HG03095 (cell line): ENCODE measurements around the gene FRMD4A.
"Not testable (repeated sequence)": the region's sequence is repeated elsewhere in the genome, so short reads cannot be mapped to it uniquely, and the experiment has no call there.

Source experiments
- ATAC-seq: cut with Tn5 transposase; IDR thresholded peaks from one replicate; pipeline ENCODE4 v1.9.1; 2021; ENCODE audit warnings: moderate library complexity; ENCODE audit not compliant: unreplicated experiment

Gene FRMD4A

DNA sequence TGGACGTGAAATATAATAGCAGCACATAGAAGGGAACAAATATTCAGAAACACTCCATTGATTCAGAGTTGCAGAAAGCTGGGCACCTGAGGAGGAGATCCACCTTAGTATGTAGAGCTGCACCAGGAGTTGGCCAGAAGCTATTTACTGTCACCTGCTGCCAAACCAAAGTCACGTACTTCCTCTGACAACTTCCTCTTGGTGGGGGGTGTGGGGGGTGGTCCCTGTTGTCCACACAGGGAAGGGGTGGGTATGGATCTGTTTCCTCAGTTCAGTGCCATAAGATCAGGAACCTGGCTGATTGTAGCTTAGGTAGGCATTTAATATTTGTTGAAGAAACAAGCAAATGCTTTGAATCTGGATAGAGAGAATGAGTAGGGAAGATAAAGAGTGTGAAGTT is 264.6 kb downstream of the FRMD4A start:
- ATAC-seq: no peak

DNA sequence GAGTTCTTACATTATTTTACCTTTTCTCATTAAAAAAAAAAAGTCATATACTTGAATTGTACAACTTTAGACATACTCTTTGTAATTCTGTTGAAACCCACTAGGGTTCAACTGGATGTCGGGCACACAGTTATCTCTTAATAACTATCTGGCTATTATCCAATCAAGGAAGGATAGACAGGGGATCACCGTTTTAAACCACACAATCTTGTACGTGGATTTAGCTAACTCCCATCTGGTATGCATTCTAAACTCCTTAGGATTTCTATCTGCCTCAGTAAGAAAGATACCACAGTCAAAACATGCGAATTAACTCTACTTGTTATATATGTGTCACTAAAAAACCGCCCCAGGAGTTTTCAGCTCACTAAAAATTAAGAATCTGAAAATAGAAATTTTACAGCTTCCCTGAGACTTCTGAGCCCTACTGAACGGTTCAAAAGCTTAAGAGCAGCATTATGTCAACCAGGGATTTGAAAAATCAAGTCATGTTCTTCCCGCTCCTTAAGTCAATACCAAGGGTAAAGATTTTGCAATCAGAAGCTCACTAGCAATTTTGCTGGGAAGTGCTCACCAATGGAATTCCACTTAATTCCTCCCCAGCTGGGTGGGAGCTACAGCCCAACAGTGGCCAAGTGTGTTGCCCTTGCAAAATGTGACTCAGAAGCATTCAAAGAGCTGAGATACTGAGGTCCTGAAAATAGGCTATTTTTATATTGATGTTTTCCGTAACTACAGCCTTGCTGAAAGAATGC is 267.0 kb downstream of the FRMD4A start:
- ATAC-seq: no peak

DNA sequence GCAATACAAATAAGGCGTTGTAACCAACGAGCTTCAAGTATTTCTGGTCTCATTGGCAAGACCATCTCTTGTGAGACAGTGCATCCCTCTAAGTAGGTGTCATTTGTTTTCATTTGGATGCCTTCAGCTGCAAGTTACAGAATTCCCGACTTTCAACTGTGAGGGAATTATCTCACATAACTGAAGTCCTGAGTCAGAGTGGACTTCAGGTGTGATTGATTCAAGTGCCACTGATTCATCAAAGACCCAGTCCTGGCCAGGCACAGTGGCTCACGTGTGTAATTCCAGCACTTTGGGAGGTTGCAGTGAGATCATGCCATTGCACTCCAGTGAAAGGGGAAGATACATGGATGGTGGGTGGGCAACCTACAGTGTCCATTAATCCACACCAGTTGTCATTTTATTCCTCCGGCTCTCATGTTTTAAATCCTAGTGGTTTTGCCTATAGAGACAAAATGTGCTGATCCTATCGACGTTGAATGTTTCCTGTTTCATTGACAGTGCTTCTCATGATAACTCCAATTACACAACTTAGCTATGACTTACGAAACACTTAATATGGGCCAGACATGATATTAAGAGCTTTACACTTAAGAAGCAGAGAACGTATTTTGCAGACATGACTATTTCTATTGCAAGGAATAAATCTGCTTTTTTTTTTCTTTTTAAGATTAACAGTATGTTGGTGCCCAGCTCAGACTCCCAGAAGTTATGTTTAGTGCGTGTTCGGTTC is 268.0 kb downstream of the FRMD4A start:
- no peak for ATAC-seq

DNA sequence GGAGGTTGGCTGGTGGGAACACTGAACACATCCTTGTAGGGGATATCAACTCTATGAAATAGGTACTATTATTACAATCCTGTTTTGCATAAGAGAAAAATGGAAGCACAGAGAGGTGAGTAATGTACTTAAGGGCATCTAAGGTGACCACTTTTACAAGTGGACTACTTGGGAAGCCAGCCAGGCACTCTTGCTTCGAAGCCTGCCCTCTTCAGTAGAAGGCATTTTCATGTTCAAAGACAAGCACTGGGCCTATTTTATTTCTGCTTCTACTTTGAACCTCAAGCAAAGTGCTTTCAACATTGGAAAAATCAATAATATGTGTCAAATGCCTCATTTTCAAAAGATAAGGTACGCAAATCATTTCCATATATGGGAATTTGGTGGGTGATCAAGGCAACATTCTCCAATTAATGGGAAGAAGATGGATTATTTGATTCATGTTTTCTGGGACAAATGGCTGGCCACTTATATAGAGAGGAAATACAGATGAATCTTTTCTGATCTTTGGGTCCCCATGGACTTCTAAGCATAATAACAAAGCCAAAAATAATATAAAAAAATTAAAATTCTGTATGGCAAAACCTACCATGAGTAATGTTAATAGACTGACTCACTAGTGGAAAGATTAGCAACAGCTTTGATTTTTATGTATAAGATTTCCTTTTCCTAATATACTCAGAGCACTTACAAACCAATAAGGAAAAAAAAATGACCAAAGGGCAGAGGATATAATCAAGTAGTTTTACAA is 270.2 kb downstream of the FRMD4A start:
- no peak for ATAC-seq

DNA sequence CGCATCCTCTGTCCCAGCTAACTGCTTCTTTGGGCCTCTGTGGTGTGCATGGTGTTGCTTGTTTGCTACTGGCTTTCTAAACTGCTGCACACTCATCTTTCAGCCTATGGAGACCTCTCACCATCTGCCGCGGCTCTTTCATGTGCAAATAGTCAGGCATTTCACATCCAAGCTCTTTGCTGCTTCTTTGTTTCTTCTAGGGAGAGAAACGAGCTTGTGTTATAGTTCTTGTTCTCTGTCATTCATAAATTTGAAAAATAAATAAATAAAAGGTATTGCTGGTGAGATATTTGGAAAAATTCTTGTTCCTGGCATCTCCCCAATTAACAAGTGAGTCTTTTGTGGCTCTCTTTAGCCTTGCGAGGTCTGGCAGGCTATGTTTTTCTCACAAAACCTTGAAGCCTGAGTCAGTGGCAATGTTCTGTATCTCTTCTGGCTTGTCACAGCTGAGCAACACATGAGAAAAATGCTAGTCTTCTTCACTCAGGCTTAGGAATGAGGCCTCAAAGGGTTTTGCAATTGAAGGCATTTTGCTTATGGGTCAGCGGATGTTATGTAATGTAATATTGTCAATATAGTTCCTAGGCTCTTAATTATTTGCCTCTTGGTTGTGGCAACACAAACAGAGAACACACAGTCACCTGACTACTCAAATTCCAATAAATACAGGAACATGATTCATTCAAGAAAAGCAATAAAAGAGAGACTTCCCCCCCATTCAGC is 274.0 kb downstream of the FRMD4A start:
- no peak for ATAC-seq

DNA sequence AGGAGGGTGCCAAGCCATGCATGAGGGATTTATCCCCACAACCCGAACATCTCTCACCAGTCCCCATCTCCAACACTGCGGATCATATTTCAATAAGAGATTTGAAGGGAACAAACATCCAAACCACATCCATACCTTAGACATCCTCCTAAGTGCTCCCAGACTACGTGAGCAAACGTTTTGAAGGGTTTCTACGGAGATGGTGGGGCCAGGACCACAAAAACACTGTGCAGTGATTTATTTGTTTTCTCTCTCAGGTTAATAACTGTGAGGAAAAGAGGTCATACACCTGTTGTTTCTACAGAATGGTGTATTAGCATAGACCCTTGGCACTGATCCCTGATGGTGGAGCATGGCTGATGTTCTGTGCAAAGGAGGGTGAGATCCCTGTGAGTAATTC is 277.8 kb downstream of the FRMD4A start:
- no peak for ATAC-seq

DNA sequence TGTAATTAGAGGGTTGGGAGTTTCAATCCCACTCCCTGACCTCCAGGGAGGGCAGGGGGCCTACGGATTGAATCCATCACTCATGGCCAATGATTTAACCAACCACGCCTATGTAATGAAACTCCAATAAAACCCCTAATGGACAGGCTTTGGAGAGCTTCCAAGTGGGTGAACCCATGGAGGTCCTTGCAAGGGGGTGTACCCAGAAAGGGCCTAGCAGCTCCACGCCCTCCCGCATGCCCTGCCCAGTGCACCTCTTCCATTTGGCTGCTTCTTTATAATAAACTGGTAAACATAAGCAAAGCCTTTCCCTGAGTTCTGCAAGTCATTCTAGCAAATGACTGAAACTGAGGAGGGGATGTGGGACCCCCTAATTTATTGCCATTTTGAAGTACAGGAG is 280.1 kb downstream of the FRMD4A start:
- no peak for ATAC-seq

DNA sequence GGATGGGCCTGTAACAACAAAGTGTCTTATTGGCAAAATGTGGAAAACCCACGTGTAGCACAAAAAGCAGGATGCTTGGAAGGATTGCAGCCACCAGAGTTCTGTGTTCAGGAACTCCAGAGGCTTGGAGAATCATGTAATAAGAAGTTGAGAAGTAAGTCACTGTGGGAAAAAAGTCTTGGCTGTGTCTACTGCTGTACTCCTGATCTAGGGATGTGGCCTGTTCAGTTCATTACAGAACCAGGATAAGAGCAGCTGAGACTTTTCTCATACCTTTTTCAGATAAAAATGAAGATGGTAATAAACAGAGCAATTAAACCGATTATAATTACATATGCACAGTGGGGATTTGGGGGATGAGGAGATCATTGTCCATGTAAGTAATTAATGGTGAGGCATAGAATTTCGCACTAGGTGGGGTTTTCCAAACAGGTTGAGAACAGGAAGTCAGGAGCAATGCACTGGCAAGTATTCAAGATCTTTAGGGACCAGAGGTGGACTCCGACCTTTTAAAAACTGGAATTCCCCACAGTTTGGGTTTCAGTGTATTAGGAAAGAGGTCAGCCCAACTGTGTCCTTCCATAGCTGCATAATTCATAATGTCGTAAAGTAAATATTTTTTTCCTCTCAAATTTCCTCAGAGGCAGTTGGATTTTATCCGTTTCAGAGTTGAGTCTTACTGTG is 281.7 kb downstream of the FRMD4A start:
- no peak for ATAC-seq

DNA sequence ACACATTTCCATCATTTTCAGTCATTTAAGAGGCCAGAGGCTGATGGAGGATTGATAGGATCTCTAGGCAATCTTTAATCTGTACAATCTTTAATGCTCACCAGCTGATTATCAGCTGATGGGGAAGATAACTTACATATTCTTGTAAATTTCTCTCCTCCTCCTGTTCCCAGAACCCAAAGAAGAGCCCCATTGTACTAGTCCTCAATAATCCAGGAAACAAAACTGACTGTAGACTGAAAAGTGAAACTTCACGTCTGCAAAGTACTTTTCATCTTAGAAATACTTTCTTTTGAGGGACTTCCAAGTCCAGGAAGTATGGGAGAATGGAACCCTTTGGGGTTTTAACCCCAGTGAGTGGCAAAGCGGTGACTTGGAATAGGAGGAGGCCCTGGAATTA is 283.3 kb downstream of the FRMD4A start:
- ATAC-seq: no peak

DNA sequence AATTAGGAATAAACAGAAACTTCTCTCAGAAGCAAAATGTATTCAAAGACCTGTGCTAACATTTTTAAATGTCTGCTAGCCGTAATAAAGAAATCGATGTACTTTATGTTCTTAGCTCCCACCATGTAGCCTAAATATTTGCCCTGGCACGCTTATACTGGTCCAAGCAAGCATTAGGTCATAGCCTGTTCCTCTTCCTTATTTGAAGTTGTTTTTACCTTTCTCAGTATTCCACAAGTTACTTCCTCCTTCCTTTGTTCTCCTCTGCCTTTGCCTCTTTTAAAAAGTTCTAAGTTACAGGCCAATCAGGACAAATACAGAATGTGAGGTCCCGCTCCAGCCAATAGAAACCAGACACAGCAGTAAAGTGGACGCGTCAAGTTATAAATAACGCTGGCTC is 288.7 kb downstream of the FRMD4A start:
- ATAC-seq: not testable (repeated sequence)

DNA sequence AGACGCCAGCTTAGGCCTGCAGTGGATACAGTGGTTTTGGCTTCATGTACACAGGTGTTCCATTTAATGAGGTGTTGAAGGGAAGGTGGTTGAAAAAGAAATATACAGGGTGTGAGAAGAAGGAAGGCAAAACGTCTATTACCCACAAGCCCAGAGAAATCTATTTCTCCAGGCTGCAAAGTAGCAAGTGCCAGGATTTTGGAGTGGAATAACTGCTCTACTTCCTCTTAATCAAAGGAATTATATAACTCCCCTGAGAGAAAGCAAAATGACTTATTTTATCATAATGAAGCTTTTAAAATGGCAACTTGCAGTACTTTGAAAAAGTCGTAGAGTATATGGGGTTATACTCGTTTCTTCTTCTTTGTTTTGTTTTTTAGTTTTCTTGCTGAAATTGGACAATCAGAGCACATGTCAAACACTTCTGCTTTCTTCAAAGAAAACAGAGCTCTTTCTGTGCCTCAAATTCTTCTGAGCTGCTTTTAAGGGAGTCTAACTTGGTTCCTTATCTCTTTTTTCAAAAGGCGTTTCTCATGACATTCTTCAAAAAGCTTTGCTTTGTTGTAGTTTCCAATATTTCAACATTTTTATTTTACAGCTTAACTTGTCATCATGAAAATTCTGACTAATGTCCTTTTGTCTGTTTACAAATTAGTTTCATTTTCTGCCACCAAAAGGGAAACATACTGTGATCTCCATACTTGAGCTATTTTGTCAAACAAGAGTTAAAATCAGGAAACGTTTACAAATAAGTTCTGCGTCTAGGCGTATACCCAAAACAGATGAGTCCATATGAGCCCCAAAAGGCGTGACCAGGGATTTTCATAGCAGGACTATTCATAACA is 289.7 kb downstream of the FRMD4A start:
- no peak for ATAC-seq

DNA sequence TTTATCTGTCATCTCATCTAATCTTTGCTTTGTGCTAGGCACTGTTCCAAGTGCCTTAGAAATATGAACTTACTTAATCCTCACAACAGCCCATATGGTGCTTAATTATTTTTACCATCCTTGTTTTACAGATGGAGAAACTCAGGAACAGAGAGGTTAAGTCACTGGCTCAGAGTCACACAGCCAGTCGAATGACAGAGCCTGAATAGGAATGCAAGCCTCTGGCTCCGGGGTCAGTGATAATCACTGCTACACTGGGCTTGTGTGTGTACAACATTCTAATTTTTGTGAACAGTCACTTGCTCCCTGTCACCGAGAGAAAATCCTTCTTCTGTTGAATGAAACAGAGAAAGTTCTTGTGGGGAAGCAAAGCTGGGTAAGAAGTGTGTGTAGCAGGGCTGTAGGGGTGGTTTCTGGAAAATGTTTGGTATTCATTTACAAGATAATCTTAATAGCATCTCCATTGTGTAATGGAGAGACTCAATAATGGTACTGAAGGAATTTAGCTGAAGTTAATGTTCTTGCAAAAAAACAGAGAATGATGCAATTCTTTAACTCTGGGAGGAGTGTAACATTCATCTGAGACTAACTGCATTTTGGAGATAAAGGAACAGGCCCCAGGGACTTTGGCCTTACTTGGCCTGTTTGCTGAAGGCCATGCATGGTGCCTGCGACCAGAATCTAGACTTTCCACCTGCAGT is 290.6 kb downstream of the FRMD4A start:
- no peak for ATAC-seq

DNA sequence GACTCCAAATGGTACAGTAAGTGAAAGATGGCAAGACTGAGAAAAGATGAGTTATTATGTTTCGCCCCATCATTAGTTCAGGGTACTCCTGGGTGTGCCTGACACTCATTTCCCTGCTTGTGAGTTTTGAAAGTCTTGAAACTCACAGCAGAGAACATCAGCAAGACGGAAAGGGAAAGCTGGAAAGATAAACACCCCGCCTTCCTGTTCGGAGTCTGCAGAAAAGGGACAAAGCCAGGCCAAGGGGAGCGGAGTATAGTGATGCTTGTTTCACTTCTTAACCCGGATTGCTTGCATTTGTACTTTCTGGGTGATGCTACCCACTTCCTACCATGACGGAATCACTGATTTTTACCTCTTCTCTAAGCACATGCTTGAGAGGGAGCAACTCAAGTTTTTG is 294.5 kb downstream of the FRMD4A start:
- ATAC-seq: no peak

DNA sequence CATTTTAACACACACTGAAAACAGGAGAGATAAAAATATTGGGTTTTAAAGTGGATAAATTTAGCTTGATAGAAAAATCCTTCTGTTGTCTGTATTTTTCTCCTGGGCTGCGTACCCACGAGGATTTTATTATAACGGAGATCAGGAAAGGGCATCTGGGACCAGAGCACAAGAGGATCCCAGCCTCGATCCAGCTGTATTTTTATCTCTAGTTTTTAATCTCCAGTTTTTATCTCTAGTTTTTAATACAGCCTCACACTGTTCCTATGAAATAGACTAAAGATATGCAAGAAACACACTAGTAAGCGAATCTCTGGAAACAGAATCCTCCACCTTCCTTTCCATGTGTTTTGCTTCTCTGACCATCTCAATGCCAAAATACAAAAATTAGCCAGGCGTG is 295.2 kb downstream of the FRMD4A start:
- ATAC-seq: no peak

DNA sequence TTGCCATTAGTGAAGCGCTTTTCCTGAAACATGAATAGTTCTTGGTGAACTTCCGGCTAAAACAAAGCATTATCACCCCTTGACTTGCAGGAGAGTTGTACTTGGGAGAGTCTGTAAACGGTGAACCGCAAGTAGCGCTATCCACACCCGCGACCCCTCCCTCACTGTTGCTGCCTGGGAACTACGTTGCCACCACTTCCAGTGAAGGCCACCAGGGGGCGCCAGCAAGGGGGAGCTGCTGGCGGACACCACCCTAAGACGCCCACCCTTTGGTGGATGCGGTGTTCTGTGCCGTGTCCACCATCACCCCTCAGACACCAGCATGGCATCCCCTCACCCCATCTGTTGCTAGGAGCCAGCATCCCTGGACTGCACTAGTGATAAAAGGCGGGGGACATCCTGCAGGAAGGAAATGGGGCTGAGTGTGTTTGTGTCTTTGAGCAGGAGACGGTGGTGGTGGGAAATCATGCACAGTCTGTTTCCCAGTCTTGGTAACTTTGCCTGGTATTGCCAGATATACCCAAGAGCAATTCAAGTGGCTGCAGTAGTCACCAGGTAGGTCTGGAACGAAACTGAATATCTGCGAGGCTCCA is 298.2 kb downstream of the FRMD4A start:
- no peak for ATAC-seq

DNA sequence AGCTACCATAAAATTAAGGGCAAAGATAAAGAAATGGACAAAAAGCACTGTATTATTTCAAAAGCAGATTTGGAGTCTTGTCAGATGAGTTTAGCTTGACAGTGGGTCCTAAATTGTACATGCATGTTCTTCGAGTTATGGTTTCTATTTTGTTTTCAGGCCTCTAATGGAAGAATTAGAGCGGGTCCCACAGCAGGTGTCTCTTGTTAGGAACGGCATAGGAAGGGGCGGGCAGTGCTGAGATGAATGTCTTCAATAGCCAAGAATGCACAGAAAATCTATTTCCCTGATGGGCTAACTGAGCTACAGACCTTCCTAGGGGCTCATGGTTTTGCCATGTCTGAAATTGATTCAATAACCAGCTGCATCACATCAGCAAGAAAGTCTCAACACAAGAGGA is 304.4 kb downstream of the FRMD4A start:
- ATAC-seq: no peak

DNA sequence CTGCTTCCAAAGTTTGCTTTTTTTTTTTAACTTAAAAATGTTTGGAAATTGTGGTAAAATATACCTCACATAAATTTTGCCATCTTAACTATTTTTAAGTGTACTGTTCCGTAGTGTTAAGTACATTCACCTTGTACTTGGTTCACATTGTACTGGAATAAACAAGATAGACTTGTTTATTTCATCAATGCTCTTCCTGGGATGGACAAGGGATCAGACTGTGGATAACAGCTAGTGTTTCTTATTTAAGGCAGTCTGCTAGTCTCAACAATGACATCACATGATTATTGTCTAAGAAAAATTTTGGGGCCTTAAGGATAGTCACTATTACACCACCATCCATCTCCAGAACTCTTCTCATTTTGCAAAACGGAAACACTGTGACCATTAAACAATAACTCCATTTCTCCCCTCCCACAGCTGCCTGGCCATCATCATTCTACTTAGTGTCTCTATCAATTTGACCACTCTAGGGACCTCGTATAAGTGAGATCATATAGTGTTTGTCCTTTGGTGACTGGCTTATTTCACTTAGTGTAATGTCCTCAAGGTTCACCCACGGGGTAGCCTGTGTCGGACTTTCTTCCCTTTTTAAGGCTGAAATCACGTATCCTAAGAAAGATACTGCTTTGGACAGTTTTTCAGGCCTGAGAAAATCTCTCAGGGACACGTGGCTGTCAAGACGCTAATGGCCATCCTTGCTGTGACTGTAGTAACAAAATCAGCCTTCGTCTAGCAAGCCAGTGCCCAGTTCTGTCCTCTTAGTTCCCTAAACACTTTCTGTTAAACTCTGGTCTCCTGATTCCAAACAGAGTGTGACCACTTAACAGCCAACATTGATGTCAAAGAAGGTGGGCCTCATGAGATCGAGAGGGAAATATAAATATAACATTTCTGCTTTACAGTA is 305.2 kb downstream of the FRMD4A start:
- no peak for ATAC-seq
